IPS-11a (cell line): Measurements from ENCODE around the gene SMPD3.
A peak's percentile ranks its signal among the peaks of the same experiment; 100 is the strongest.

Experiments
- H3K4me3 ChIP-seq: one replicate; pipeline ENCODE4 v1.5.1; 2013; ENCODE audit warnings: low read depth, low read length, control low read depth

SMPD3 gene

DNA sequence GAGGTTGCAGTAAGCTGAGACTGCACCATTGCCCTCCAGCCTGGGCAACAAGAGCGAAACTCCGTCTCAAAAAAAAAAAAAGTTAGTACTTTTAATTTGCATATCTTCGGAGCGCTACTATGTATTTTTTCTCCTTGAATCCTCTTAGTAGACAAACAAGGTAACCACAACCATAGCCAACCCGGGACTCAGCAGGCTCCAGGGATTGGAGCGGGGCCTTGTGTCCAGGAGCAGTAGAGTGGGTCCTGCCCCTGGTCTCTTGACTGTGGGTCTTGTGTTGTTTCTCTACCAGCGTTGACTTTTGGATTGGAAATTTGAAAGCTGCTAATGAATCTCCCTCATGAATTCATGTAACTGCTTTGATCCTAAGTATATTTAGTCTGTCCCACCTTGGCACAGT is 105.2 kb downstream of the SMPD3 start:
- no peak overlapping the region for H3K4me3 ChIP-seq

DNA sequence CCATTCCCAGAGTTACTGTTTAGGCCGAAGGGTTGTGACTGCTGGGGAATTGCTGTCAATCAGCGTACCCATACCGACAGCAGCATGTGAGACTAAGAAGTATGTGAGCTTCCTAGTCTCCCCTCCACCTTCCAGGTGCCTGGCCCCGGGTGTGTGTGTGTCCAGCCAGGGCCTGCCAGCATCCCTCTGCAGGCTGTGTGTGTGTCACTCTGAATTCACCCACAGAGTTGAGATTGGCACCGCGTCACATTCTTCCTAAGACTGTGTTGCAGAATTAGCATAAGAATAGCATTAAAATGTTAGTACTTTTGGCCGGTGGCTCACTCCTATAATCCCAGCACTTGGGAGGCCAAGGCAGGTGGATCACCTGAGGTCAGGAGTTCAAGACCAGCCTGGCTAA is 105.7 kb downstream of the SMPD3 start:
- no peak overlapping the region for H3K4me3 ChIP-seq

DNA sequence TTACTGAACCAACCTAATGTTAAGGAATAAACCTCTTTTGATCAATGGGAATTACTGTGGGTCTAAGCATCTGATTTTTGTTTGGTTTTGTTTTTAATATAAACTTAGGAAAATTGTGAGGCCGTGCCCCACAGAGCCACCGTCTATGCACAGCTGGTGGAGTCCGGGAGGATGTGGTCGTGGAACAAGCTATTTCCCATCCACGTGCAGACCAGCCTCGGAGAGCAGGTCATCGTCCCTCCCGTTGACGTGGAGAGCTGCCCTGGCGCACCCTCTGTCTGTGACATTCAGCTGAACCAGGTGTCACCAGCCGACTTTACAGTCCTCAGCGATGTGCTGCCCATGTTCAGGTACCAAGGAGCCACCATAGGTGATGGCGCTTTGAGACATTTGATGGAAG is 109.1 kb downstream of the SMPD3 start:
- H3K4me3 ChIP-seq, result no peak overlapping the region

DNA sequence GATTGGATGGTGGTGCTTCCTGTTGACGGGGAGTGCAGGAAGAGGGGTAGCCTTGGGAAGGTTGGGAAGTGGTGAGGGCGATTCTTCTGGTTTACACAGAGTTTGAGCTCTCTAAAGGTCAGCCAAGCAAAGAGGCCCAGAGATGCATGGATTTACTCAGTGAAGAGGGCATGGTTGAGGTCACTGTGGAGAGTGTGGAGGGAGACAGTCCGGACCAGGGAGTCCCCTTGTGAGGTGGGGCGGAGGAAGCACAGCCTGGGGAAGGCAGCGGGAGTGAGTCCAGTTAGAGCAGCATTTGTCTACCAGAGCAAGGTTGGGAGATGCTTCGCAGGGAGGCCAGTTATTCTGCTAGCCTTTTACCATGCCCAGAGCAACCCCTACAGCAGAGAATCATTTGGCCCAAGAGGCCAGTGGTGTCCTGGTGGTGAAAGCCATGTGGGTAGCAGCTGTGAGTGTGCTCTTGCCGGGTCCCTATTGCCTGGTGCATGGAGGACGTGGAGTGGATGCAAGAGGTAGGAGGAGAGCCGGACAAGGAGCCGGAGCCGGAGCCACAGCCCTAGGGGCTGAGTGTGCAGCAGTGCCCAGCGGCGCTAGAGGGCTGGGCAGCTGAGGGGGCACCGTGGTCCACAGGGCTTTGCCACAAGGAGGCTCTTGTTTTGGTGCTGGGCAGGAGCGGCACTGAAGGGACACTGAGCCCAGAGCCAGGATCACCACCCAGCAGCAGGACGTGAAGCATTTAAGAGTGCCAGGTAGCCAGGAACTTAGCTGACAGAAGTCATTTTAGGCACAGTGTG is 109.8 kb downstream of the SMPD3 start:
- H3K4me3 ChIP-seq, result no peak overlapping the region

DNA sequence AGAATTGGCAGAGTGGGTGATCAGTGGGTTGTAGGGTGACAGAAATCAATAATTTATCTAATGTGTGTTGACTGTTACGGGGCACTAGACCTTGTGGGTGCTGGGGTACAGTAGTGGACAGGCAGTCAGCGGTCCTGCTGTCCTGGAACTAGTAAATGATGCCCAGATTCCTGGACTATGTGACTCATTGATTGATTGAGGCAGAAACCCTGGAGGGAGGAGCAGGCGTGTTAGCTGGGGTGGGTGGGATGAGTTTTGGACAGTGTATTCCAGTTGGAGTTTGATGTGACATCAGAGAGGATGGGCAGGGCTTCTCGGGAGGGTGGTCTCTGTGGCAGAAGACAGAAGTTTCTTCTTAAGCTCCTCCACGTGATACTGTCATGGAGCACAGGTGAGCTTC is 113.1 kb downstream of the SMPD3 start:
- no peak overlapping the region for H3K4me3 ChIP-seq

DNA sequence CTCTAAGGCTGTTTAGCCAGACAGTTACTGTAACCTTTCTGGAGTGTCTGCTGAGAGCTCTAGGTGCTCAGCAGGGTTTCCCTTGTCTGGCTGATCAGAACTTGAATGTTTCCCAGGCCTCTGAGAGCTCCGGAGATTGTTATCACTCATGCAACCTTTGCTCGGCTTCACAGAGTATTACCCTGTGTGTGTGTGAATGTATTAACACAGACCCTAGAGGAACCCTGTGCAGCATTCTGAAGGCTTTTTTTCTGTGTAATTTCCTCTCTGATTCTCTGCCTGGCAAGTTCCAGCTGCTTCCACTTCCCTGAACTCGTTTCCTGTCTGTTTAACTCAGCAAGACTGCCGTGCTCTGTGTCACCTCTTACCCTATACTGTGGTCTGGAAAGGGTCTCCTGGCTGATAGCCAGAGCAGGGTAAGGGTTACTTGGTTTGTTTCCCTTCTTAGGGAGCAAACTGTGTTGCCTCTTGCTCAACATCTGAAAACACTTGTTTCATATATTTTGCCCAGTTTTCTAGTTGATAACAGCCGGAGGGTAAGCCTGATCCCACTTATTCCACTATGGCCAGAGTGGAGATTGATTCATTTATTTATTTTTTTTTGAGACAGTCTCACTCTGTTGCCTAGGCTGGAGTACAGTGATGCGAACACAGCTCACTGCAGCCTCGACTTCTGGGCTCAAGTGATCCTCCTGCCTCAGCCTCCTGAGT is 115.7 kb downstream of the SMPD3 start:
- H3K4me3 ChIP-seq, result no peak overlapping the region

DNA sequence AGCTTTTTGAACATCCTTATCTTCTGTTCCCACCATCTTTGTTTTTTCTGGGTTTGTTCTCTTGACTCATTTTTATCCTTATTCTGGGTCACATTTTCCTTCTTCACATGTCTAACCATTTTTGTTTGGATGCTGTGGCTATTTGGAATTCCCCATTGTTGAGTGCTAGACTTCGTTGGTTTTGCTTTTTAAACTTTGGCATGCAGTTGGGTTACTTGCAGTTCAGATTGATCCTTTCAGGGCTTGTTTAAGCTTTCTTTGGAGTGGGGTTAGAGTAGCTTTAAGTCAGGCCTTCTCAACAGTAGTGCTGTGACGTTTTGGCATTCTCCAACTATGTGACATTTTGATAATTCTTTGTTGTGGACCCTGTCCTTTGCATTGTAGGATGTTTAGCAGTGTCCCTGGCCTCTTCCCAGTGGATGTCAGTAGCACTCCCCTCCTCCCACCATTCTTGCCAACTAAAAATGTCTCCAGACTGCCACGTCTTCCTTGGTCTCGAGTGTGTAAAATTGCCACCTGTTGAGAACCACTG is 116.4 kb downstream of the SMPD3 start:
- no peak overlapping the region for H3K4me3 ChIP-seq

DNA sequence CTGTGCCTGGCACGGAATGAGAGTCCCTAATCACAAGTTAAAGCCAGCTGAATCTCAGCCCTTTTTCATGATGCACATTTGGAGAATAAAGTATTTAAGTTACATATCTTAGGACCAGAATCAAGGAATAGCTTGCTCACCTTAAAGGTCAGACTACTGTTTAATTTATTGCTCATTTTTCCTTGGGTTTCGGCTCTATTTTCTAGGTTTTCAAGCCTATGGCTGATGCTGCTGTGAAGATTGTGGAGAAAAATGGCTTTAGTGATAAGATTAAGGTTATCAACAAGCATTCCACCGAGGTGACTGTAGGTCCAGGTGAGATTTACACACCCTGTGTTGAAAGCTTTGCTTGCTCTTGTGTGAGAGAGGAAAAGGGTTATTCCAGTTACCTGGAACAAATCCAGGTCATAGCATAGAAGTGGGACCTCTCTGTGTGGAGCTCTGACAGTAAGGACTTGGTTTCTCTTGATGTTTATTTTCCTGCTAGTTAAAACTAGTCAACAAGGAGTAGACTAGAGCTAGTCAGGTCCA is 119.4 kb downstream of the SMPD3 start:
- H3K4me3 ChIP-seq, result no peak overlapping the region

DNA sequence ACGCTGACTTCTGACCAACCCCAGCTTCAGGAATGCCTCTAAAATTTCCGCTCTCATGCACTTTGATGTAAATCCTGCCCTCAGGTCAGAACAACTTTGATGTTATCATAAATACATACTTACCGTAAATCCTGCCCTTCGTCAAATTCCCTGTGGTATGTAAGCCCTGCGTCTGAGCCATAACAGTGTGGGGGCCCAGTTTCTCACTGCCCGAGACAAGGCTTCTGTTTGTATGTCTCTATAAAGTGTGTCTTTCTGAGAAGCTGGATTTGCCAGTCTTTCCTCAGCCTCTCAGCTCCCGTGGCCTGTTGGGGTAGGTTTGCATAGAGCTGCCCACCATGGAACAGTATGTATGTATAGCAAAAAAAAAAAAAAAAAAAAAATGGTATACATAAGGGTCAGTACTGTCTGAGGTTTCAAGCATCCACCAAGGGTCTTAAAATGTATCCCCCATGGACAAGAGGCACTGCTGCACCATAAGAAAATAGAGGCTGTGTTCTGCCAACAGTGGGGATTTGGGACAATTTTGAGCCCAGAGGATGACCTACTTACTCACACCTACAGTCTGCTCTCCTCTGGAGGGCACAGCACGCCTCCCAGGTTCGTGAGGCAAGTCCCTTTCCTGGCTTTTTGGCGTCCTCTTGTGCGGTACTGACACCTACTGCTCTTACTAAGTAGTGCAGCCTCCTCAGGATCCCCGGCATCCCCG is 120.0 kb downstream of the SMPD3 start:
- H3K4me3 ChIP-seq, result no peak overlapping the region

DNA sequence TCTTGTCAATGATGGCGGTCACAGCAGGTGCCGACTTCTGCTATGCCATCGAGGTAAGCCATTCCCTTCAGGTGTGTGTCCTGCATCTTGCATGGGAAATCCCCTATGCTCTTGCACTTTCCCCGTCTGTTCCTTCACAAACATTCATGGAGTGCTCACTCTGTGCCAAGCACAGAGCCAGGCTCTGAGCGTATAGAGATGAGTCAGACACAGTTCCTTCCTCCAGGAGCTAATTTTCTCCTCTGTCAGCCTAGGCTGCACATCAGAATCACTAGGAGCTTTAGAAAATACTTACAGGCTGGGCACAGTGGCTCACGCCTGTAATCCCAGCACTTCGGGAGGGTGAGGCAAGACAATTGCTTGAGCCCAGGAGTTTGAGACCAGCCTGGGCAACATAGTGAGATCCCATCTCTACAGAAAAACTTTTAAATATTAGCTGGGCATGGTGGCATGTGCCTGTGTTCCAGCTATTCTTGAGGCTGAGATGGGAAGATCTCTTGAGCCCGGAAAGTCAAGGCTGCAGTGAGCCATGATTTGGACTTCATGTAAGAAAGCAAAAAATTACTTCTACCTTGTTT is 123.4 kb downstream of the SMPD3 start:
- H3K4me3 ChIP-seq, result no peak overlapping the region

DNA sequence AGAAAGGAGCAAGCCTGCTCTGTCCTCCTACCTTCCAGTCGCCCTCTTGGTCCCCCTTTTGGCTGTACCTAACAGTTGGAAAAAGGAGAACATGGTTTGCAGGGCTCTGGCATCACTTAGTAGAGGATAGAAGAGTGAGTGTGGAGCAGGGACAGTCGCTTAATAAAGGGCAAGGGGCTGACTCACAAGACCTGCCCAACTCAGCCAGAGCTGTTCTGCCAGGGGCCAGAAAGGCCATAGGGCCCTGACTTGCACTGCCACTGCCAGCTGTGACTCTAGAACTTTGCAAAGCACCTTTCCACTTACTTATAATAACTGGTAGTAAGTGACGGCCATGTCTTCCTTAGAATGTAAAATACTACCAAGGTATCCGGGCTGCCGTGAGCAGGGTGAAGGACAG is 124.0 kb downstream of the SMPD3 start:
- H3K4me3 ChIP-seq, result no peak overlapping the region

DNA sequence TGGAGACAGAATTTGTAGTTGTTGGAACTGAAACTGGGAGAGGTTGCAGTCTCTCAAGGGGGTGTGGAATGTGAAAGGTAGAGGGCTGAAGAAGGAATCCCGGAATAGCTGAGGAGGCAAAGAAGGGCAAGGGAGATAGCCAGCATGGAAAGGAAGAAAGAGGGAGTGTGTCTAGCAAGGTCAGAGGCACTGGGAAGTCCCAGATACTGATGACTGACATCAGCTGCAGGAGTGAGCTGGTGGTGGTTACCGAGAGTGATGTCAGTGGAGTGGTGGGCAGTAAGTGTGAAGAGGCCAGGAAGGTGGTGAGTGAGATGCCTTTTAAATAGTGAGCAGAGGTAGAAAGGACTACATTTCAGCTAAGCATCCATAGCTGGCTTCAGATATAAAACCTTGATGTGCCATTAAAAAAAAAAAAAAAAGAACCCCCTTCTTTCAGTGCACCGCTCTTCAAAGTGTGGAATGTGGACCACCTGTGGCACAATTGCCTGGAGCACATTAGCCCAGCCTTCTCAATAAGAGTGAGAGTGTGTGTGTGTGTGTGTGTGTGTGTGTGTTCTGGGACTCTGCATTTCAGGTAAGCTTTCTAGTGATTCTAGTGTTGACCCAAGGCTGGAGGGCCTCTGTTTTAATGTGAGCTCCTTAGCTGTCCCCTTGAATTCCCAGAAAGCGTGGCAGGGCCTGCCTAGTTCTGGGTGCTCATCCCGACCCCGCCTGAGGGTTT is 129.0 kb downstream of the SMPD3 start:
- no peak overlapping the region for H3K4me3 ChIP-seq

DNA sequence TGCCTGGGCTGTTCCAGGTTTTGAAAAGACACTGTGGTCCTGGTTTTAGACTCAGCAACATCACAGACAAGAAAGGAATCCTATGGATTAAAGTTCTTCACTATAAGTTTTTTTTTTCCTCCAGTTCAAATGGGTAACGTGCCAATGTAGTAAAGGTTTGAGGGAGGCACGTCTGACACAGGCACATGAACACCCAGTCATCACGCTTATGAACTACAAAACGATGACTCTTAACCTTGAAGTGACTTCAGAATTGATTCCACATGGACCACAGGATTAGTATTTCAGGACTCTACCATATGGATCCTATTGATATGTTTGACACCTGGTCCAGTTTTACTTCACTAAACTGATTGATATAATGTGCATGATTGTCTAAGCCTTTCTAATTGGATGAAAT is 135.2 kb downstream of the SMPD3 start:
- H3K4me3 ChIP-seq, result no peak overlapping the region

DNA sequence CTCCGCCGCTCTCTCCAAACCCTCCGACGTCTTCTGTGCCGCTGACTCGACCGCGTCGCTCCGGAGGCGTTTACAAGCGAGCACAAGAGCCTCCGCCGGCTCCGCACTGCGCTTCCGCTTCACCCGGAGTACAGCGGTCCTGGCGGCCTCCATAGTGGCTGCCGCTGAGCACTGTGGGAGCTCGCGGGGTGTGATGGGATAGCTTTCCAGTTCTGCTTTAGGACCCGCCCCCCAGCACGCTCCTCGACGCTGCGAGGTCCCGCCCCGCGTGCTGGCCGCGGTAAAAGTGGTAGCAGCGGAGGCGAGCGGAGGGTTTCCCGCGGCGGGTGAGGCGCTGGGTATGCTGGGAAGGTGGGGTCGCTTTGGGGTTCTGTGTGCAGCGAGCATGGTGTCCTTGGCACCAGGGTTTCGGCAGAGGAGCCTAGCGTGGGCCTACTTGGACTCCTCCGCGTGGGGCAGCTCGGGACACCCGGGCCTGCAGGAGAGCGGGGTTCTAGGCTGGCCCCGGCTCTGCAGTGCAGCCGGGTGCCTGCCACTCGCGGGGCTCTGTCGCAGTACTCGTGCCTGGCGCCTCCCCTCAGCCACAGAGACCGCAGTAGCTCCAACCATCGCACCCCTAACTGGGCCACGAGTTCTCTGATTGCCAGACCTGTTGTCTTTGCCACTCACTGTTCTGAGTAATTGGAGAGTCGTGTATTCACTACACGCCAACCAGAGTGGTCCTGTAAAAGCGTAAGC is 137.4 kb downstream of the SMPD3 start, which contains the start of the genes PRMT7 and SLC7A6OS:
Gene PRMT7 (plus strand): TSS at position 246 of the 738 bp plus-strand sequence. CDS start 4,961 bp downstream, outside the sequence.
Gene SLC7A6OS (minus strand): TSS at position 173 of the 738 bp plus-strand sequence. CDS start 20 bp downstream, at position 153.
- H3K4me3 ChIP-seq, result peak within 1 kb of the TSS; percentile 98

DNA sequence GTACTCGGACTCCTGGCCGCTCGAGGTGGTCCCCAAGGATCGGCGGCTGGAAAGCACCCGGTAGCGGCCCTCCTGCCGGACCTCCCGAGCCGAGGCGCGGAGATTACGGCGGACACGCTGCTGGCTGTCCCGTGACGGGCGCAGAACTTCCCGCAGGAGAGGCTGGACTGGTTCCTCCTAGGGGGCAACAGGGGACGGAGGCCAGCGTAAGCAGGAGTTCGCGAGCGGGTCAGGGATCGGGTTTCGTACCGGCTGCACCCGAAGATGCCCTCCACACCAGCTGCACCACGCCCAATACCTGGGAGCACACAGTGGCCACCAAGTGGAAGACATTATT is 137.9 kb downstream of the SMPD3 start:
- peak overlapping the region; percentile 98 for H3K4me3 ChIP-seq

DNA sequence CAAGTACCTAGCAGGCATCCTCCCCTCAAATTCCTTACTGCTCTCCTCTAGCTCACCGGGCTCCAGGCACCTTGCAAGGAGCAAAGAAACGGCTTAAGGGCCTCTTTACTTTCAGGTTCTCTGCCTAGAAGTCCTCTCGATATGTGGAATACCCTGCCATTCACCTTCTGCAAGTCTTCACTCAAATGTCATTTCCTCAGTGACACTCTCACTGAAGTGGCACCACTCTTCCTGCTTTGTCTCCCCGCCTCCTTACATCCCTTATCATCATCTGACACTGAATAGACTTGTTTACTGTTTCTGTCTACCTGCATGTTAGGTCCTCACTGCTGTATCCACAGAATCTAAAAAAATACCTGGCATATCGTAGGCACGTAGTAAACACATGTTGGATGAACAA is 138.5 kb downstream of the SMPD3 start:
- H3K4me3 ChIP-seq, result peak overlapping the region; percentile 98
